Brain microvascular endothelial cell (primary cell): ENCODE measurements around the gene KLF6.

Source experiments
- DNase-seq: peaks from one replicate; pipeline ENCODE4 v3.0.0-alpha.2; 2020
- H3K27ac ChIP-seq: fragments of 250-450 bp; sonication (Bioruptor Pico); 2 replicates; pipeline ENCODE4 v1.5.1; 2020; ENCODE audit warnings: mild to moderate bottlenecking, moderate library complexity
- H3K27me3 ChIP-seq: fragments of 250-450 bp; sonication (Bioruptor Pico); replicated peaks from 2 replicates; pipeline ENCODE4 v1.5.1; 2020; ENCODE audit warnings: mild to moderate bottlenecking
- H3K36me3 ChIP-seq: fragments of 250-450 bp; sonication (Bioruptor Pico); replicated peaks from 2 replicates; pipeline ENCODE4 v1.5.1; 2020; ENCODE audit warnings: mild to moderate bottlenecking
- H3K4me3 ChIP-seq: 2 replicates; pipeline ENCODE4 v1.5.1; 2011; ENCODE audit warnings: low read depth, mild to moderate bottlenecking, control low read depth, low read length, moderate library complexity
- in situ Hi-C: cut with HindIII; loops from 2 replicates; pipeline ENCODE4 v1.10.0; 2017; ENCODE audit warnings: low sequenced_read_pairs, low pct_ligation_motif_present
- TF ChIP-seq, protein P1 (sequence below): IDR thresholded peaks from 2 replicates; pipeline ENCODE4 v1.5.1; 2011; ENCODE audit warnings: low read depth, mild to moderate bottlenecking, moderate library complexity, low read length, control low read depth, inconsistent platforms; ENCODE audit errors: missing control alignments

The KLF6 gene

DNA sequence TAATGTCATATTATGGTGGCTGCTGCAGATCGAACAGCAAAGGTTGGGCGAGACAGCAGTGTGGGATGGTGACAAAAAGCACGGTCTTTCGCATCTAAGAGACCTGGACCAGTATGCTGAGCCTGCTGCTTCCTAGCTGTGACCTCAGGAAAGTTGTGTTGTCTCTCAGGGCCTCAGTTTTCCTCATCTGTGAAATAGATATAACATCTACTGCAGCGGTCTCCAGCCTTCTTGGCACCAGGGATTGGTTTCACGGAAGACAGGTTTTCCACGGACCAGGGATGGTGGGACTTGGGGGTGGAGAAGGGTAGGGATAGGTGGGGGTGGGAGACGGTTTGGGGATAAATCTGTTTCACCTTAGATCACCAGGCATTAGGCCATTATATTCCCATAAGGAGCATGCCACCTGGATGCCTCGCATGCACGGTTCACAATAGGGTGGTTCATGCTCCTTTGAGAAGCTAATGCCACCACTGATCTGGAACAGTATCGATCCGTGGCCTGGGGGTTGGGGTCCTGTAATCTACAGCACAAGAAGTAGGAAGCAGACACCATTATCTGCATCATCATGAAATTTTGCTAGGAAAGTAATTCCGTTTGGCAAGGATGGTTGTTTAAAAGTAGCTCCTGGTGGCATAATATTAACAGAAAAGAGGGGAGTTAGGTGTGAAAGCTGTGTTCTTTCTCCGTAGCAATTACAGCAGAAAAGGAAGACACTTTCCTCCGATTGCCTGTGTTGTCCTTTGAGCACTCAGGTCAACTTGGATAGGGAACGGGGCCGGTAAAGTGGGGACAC is 10.8 kb downstream of the KLF6 start:
- DNase-seq, result peak; percentile 86
- no peaks in the 10 kb centered on the region for H3K27me3 ChIP-seq
- TF ChIP-seq, protein P1, sequence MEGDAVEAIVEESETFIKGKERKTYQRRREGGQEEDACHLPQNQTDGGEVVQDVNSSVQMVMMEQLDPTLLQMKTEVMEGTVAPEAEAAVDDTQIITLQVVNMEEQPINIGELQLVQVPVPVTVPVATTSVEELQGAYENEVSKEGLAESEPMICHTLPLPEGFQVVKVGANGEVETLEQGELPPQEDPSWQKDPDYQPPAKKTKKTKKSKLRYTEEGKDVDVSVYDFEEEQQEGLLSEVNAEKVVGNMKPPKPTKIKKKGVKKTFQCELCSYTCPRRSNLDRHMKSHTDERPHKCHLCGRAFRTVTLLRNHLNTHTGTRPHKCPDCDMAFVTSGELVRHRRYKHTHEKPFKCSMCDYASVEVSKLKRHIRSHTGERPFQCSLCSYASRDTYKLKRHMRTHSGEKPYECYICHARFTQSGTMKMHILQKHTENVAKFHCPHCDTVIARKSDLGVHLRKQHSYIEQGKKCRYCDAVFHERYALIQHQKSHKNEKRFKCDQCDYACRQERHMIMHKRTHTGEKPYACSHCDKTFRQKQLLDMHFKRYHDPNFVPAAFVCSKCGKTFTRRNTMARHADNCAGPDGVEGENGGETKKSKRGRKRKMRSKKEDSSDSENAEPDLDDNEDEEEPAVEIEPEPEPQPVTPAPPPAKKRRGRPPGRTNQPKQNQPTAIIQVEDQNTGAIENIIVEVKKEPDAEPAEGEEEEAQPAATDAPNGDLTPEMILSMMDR, result no peak
- in situ Hi-C loops, result loop anchor here (25.0 kb wide), 2 partner anchors 312 to 537 kb away; no protein-coding TSS in a partner anchor
- H3K4me3 ChIP-seq, result no peak overlapping the region
- peaks cover 29% of the 10 kb centered on the region for H3K36me3 ChIP-seq
- H3K27ac ChIP-seq, result no peak overlapping the region

DNA sequence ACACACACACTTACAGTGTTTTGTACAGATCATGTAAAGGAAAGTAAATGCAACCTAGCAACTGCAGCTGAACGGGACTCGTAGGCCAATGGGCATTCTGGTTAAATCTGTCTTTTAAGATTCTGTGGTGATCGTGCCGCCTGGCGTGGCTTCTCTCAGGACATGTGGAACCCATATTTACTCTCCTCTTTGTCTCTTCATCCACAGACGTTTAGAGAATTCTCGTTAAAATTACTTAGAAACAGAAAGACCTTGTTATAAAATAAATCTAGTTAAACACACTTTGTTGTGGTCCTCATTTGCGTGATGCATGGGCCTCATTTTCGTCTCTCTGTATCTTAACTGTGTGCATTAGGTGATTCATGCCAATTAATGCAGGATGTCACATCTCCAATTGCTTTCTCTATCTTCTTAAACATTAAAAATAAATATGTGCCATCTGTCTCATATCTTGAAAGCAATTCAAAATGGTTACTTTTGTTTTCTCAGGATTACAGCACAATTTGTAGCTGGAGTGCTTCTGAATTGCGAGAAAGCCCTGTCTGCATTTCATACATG is 11.5 kb downstream of the KLF6 start:
- Histone ChIP-seq H3K27ac (no peak overlapping the region), H3K4me3 (no peak overlapping the region), H3K36me3 (peaks cover 22% of the 10 kb centered on the region), H3K27me3 (no peaks in the 10 kb centered on the region)
- peak; percentile 73 for DNase-seq
- in situ Hi-C loops, result loop anchor here (25.0 kb wide), 2 partner anchors 311 to 536 kb away; no protein-coding TSS in a partner anchor
- TF ChIP-seq, protein P1, result no peak

DNA sequence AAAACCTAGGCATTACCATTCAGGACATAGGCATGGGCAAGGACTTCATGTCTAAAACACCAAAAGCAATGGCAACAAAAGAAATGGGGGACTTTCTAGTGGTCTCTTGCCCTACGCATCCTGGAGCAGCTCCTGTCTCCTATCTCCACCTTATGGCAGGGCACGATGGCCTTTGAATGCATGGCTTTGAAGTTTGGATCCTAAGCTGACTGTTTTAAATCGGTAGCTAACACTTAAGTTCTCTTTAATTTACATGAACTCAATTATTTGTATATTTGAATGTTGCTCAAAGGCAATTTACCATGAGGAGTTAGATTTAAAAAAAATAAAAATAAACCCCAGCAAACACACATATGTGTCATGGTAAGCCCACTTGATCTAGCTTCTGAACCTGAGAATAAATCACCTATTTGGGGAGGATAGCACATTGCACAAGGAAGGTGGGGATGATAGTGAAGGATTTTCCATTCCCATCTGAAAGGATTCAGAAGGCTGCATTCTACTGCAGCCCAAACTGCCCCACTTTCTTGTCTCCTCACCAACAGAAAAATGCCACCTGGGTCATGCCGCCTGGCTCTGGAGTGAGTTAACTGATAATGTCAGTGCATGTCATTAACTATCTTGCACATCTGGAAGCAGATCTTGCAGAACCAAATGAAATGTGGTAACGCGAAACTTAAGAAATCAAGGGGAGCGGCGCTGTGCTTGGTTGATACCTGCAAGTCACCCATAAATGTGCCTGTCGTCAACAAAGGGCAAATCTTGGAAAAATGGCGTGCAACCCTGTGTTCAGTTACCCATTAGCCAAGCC is 12.4 kb downstream of the KLF6 start:
- Histone ChIP-seq H3K27me3 (no peaks in the 10 kb centered on the region), H3K27ac (no peak overlapping the region), H3K36me3 (peaks cover 13% of the 10 kb centered on the region), H3K4me3 (no peak overlapping the region)
- TF ChIP-seq, protein P1, result no peak
- in situ Hi-C loops, result loop anchor here (25.0 kb wide), 2 partner anchors 310 to 535 kb away; no protein-coding TSS in a partner anchor
- peak; percentile 58 for DNase-seq

DNA sequence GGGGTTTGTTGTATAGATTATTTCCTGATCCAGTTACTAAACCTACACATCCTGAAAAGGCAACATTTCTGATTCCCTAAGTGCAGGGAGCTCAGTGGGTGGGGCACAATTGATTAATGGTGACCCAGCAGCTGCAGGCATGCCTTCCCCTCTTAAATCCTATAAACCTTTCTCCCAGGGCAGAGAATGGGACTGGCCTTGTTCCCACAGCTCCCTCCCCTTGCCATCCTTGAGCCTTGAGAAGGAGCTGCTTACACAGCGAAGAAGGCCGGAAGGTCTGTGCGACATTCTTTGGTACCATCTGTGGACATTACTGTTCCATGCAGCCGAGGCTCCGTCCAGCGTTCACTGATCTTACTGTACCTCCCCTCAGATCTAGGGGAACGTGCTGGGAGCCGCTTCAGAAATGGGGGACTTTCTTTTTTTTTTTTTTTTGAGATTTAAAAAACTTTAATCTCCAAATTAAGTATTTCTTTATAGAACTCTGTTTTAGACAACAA is 14.3 kb downstream of the KLF6 start:
- Histone ChIP-seq H3K27me3 (no peaks in the 10 kb centered on the region), H3K4me3 (no peak overlapping the region), H3K36me3 (peaks cover 3% of the 10 kb centered on the region), H3K27ac (no peak overlapping the region)
- DNase-seq, result no peak
- TF ChIP-seq, protein P1, result no peak
- in situ Hi-C loops, result loop anchor here (25.0 kb wide), 2 partner anchors 308 to 533 kb away; no protein-coding TSS in a partner anchor

DNA sequence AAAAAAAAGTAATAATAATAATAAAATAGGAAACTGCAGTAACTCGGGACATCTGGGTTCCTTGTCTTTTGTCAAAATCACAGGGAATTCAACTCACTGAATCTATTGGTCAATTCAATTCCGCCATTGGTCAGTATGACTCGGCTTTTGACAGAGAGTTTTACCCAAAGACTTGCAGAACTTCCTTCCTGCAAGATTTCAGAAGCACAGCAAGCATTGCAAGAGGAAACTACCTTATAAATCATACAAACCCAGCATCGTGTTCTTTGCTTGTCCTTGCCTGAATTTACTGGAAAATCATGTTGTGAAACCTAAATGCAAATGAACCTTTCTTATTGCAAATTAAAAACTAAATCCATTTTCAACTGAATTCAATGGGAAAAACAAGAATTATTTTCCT is 15.5 kb downstream of the KLF6 start:
- Histone ChIP-seq H3K27ac (no peak overlapping the region), H3K27me3 (no peaks in the 10 kb centered on the region), H3K36me3 (no peaks in the 10 kb centered on the region), H3K4me3 (no peak overlapping the region)
- in situ Hi-C loops, result loop anchor here (25.0 kb wide), 2 partner anchors 307 to 532 kb away; no protein-coding TSS in a partner anchor
- DNase-seq, result no peak
- TF ChIP-seq, protein P1, result no peak
